GM10248 (cell line): Measurements from ENCODE around the gene GNG5.

ENCODE experiments used
- CTCF ChIA-PET: fragments of 300-600 bp; sonication (Branson Sonifier 250); formaldehyde crosslinking; extraction: SDS; loops from one replicate; lab custom pipeline; 2021; ENCODE audit warnings: antibody characterized with exemption; lab: Yijun Ruan, JAX
- POLR2A ChIA-PET: fragments of 350-650 bp; sonication (Branson Sonifier 250); formaldehyde crosslinking; extraction: SDS; loops from one replicate; lab custom pipeline; 2020; ENCODE audit warnings: antibody characterized with exemption; lab: Yijun Ruan, JAX
- DNase-seq: peaks from one replicate; pipeline ENCODE4 v3.0.0; 2012; ENCODE audit errors: extremely low spot score
- TF ChIP-seq, protein P1 (sequence below): IDR thresholded peaks from 2 replicates; pipeline ENCODE4 v1.5.1; 2012; ENCODE audit warnings: mild to moderate bottlenecking, low read depth; ENCODE audit errors: extremely low read depth, missing control alignments, control extremely low read depth

The GNG5 gene

DNA sequence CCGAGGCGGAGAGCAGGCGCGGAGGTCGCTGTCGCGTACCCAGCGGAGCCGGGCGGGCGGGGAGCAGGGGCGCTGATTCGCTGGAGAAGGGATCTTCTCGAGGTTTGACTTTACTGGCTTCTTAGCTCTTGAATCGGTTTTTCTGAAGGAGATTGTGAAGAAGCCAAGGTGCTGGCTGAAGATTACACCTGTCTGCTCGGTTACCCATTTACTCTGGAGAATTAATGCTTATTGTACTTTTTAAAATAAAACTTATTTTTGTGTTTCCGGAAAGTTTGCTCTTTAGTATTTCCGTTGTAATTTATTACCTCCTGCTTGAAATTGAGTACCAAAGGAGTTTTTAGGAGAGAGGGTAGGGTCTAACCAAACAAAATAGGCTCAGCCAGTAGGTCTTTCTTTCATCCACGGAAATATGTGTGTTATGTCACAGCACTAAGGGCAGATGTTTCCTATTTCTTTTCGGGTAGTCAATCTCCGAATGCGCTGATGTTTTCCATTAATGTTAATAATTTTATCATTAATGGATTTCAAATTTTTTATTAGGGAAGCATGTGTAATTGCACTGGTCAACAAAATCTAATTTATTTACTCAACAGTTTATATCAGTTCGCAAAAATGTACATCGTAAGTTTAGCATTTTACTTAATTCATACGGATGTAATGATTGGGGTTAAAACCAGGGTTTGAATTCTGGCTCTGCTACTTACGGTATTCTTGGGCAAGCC is 510 bp upstream of the GNG5 start:
- TF ChIP-seq, protein P1, sequence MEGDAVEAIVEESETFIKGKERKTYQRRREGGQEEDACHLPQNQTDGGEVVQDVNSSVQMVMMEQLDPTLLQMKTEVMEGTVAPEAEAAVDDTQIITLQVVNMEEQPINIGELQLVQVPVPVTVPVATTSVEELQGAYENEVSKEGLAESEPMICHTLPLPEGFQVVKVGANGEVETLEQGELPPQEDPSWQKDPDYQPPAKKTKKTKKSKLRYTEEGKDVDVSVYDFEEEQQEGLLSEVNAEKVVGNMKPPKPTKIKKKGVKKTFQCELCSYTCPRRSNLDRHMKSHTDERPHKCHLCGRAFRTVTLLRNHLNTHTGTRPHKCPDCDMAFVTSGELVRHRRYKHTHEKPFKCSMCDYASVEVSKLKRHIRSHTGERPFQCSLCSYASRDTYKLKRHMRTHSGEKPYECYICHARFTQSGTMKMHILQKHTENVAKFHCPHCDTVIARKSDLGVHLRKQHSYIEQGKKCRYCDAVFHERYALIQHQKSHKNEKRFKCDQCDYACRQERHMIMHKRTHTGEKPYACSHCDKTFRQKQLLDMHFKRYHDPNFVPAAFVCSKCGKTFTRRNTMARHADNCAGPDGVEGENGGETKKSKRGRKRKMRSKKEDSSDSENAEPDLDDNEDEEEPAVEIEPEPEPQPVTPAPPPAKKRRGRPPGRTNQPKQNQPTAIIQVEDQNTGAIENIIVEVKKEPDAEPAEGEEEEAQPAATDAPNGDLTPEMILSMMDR, result no peak
- ChIA-PET POLR2A (interaction anchor here (0.9 to 1.7 kb wide), 4 partner anchors 9 to 75 kb away, joined by 3 to 18 read pairs (median 4); partner anchors contain the start of genes CTBS and RPF1), CTCF (interaction anchor here (0.6 to 1.7 kb wide), 8 partner anchors 9 to 429 kb away, joined by 3 to 7 read pairs (median 3); partner anchors contain the start of gene CTBS)
- DNase-seq, result no peak

GRCh38 chr1:84505493-84506001 is 834 bp downstream of the GNG5 start:
- DNase-seq, result peak; percentile 73
- TF ChIP-seq, protein P1, result no peak
- CTCF ChIA-PET, result interaction anchor here (0.8 to 1.7 kb wide), 7 partner anchors 8 to 428 kb away, joined by 3 to 7 read pairs (median 3); partner anchors contain the start of gene CTBS
- POLR2A ChIA-PET, result interaction anchor here (0.9 to 1.7 kb wide), 5 partner anchors 8 to 77 kb away, joined by 3 to 18 read pairs (median 4); partner anchors contain the start of genes CTBS and RPF1

- no peak for DNase-seq
- POLR2A ChIA-PET, result interaction anchor here (0.9 to 1.7 kb wide), 3 partner anchors 24 to 69 kb away, joined by 3 to 18 read pairs (median 4); partner anchors contain the start of gene CTBS
Measured at GRCh38 chr1:84504580-84505492, 1.5 kb downstream of the GNG5 start.

DNA sequence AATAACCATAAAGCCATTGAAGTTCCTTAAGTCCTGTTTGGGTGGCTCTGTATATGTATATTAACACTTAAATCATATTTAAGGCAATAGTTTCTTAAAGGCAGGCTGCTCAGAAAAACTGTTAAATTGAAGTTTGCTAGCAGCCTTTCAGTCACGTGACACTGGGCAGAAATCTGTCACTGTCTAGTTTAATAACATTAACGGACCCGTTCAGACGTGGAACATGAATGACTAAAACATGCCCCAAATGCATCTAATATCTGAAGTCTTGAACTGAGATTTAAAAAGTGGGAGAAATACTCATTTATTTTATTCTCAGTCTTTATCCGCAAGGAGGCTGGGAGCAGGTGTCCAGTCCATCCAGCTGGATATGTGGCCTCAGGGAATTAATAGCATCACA is 3.5 kb downstream of the GNG5 start:
- DNase-seq, result no peak
- TF ChIP-seq, protein P1, result no peak
- ChIA-PET POLR2A (no interaction called here), CTCF (interaction anchor here (1.5 to 2.3 kb wide), 4 partner anchors 8 to 275 kb away, joined by 3 to 10 read pairs (median 5); no protein-coding TSS in a partner anchor)

More at GRCh38 chr1:84504580-84505492, 1.5 kb downstream of the GNG5 start:
- CTCF ChIA-PET, result interaction anchor here (0.9 to 2.3 kb wide), 7 partner anchors 10 to 273 kb away, joined by 3 to 10 read pairs (median 4); partner anchors contain the start of gene CTBS
- TF ChIP-seq, protein P1, result no peak

DNA sequence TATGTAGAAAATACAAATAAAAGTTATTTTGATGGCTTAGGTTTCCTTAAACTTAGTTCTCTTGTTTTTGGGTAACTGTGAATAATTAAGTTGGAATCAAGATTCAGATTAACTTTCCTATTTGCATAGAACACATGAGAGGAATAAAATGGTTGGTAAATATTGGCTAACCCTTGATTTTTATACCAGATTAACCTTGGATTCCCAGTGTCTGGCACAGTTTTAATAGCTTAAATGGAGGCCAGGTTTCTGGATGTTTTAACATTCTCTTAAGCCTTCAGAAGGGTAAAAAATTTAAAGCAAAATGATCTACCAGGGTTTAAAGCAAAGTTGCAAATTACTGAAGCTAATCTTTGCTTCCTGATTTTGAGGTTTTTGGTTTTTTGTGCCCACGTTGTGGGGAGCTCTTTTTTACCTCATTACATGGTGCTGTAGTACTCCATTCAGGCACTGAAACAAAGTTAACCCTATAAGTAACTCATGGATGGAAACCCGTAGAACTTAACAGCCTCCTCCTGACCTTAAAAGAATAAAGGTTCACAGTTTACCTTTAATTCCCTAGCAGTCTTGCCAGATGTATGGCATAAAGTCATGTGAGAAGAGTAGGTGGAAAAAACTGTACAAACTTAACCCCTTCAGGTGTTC is 8.6 kb downstream of the GNG5 start:
- ChIA-PET CTCF (interaction anchor here (0.7 to 1.5 kb wide), 4 partner anchors 9 to 747 kb away, joined by 3 read pairs; partner anchors contain the start of genes GNG5 and SPATA1), POLR2A (interaction anchor here (1.4 kb wide), 1 partner anchor 9 kb away, joined by 5 read pairs; the partner anchor contains the start of genes GNG5 and SPATA1)
- TF ChIP-seq, protein P1, result no peak
- DNase-seq, result no peak
